Measurements from ENCODE around the gene APOO. TPM values are rescaled to one million over a fixed set of nuclear protein-coding genes. Genes with fewer than 3 reads are reported as not detected.

Gene APOO
- total RNA-seq, 1 experiment from 2014 or later: 42.3 TPM

DNA sequence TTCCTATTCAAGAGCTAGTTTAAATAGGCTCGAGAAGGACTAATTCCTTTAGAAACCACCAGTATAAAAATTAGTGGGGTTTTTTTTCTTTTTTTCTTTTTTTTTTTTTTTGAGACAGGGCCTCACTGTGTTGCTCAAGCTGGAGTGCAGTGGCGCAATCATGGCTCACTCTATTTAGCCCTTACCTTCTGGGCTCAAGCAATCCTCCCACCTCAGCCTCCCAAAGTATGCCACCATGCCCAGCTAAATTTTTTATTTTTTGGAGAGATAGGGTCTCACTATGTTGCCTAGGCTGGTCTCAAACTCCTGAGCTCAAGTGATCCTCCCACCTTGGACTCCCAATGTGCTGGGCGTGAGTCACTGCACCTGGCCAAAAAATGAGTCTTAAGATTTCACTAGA, 52.8 kb downstream of the APOO start:
- H3K27me3 ChIP-seq (ENCODE audit: insufficient read depth, low read depth): no peaks in the 10 kb centered on the region
- H3K4me1 ChIP-seq (replicated peaks; ENCODE audit: insufficient read depth): no peaks in the 10 kb centered on the region
- intact Hi-C loops (cut with micrococcal nuclease; ENCODE audit: unreplicated experiment): no loop called here
- no peaks in the 10 kb centered on the region for H3K9me3 ChIP-seq (ENCODE audit: insufficient read depth, low read depth)
- H3K36me3 ChIP-seq (ENCODE audit: low read depth): no peaks in the 10 kb centered on the region
- H2AFZ ChIP-seq: no peak overlapping the region
- no peak for DNase-seq
- no TSS peak for BruUV-seq (replicated peaks)
- no peaks in the 10 kb centered on the region for H3K79me2 ChIP-seq (ENCODE audit: low read depth)
- no peak for TF ChIP-seq EZH2 (IDR thresholded peaks at IDR 0.05; ENCODE audit: low read depth)
- TF ChIP-seq, protein P1, sequence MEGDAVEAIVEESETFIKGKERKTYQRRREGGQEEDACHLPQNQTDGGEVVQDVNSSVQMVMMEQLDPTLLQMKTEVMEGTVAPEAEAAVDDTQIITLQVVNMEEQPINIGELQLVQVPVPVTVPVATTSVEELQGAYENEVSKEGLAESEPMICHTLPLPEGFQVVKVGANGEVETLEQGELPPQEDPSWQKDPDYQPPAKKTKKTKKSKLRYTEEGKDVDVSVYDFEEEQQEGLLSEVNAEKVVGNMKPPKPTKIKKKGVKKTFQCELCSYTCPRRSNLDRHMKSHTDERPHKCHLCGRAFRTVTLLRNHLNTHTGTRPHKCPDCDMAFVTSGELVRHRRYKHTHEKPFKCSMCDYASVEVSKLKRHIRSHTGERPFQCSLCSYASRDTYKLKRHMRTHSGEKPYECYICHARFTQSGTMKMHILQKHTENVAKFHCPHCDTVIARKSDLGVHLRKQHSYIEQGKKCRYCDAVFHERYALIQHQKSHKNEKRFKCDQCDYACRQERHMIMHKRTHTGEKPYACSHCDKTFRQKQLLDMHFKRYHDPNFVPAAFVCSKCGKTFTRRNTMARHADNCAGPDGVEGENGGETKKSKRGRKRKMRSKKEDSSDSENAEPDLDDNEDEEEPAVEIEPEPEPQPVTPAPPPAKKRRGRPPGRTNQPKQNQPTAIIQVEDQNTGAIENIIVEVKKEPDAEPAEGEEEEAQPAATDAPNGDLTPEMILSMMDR (conservative IDR thresholded peaks at IDR 0.05): no peak
- H3K9me2 ChIP-seq (ENCODE audit: insufficient read depth): no peaks in the 10 kb centered on the region
- H3K4me2 ChIP-seq: no peak overlapping the region
- H4K20me1 ChIP-seq (ENCODE audit: insufficient read depth): no peaks in the 10 kb centered on the region
- H3K27ac ChIP-seq: no peak overlapping the region
- ChIA-PET POLR2A (ENCODE audit: unreplicated experiment) (no interaction called here), CTCF (no interaction called here)
- H3F3A ChIP-seq (ENCODE audit: insufficient read depth, low read depth): no peaks in the 10 kb centered on the region
- no peak overlapping the region for H3K4me3 ChIP-seq

DNA sequence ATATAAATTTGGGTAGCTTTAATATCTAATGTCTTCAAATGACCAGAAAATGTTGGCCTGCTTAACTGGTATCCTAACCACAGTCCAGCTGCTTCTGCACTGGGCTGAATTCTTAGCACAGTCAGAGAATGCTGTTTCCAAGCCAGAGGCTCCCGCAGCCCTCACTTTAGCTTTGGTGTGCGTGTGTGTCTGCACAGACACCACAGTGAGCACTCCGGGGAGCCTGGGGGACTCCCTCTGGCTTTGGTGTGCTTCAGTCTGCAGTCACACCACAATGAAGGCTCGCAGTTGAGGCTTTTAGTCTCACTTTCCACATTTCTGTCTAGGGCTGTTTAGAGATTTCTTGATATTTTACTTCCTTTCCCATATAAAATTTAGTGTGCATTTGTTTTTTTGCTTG, 53.6 kb downstream of the APOO start:
- no peaks in the 10 kb centered on the region for H3K36me3 ChIP-seq (ENCODE audit: low read depth)
- H2AFZ ChIP-seq: no peak overlapping the region
- no peaks in the 10 kb centered on the region for H3K9me2 ChIP-seq (ENCODE audit: insufficient read depth)
- no peak overlapping the region for H3K4me2 ChIP-seq
- H3K9me3 ChIP-seq (ENCODE audit: insufficient read depth, low read depth): no peaks in the 10 kb centered on the region
- H3K4me1 ChIP-seq (replicated peaks; ENCODE audit: insufficient read depth): no peaks in the 10 kb centered on the region
- intact Hi-C loops (cut with micrococcal nuclease; ENCODE audit: unreplicated experiment): no loop called here
- ChIA-PET CTCF (no interaction called here), POLR2A (ENCODE audit: unreplicated experiment) (no interaction called here)
- no peaks in the 10 kb centered on the region for H4K20me1 ChIP-seq (ENCODE audit: insufficient read depth)
- H3K27me3 ChIP-seq (ENCODE audit: insufficient read depth, low read depth): no peaks in the 10 kb centered on the region
- no peak for DNase-seq
- H3K27ac ChIP-seq: no peak overlapping the region
- TF ChIP-seq, protein P1 (conservative IDR thresholded peaks at IDR 0.05): no peak
- TF ChIP-seq EZH2 (IDR thresholded peaks at IDR 0.05; ENCODE audit: low read depth): no peak
- BruUV-seq (replicated peaks): no TSS peak
- no peak overlapping the region for H3K4me3 ChIP-seq
- H3K79me2 ChIP-seq (ENCODE audit: low read depth): no peaks in the 10 kb centered on the region
- H3F3A ChIP-seq (ENCODE audit: insufficient read depth, low read depth): no peaks in the 10 kb centered on the region

DNA sequence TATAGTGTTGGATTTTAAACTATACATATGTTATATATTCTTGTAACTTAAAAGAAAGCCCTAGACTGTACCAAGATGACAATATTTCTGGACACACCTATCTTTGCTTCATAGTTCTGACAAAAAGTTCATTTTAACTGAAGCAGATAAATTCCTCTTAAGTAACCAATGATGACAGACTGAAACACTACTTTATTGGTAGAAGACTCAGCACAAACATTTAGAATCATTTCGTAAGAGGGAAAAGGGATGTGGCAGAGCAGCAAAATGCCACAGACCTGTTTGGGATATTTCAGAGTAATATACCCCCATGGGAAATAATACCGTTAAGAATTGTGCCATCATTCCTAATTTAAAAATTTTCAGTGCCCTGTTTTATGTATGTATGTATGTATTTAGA, 56.2 kb downstream of the APOO start:
- CTCF ChIA-PET: no interaction called here
- POLR2A ChIA-PET (ENCODE audit: unreplicated experiment): no interaction called here
- Histone ChIP-seq H3K9me2 (ENCODE audit: insufficient read depth) (no peaks in the 10 kb centered on the region), H3K36me3 (ENCODE audit: low read depth) (no peaks in the 10 kb centered on the region), H3K4me1 (replicated peaks; ENCODE audit: insufficient read depth) (no peaks in the 10 kb centered on the region), H3K27ac (no peak overlapping the region), H2AFZ (no peak overlapping the region), H3K4me2 (no peak overlapping the region), H3K4me3 (no peak overlapping the region), H4K20me1 (ENCODE audit: insufficient read depth) (no peaks in the 10 kb centered on the region), H3F3A (ENCODE audit: insufficient read depth, low read depth) (no peaks in the 10 kb centered on the region), H3K27me3 (ENCODE audit: insufficient read depth, low read depth) (no peaks in the 10 kb centered on the region), H3K9me3 (ENCODE audit: insufficient read depth, low read depth) (no peaks in the 10 kb centered on the region), H3K79me2 (ENCODE audit: low read depth) (no peaks in the 10 kb centered on the region)
- no peak for DNase-seq
- no TSS peak for BruUV-seq (replicated peaks)
- TF ChIP-seq EZH2 (IDR thresholded peaks at IDR 0.05; ENCODE audit: low read depth): no peak
- TF ChIP-seq, protein P1 (conservative IDR thresholded peaks at IDR 0.05): no peak
- intact Hi-C loops (cut with micrococcal nuclease; ENCODE audit: unreplicated experiment): no loop called here

Measured in PC-9 (cell line).